Natural killer cell (primary cell): ENCODE results near the gene CACYBP. TPM values are rescaled to one million over a fixed set of nuclear protein-coding genes. Genes with fewer than 3 reads are reported as not detected.

Source experiments
- ATAC-seq, 3 donors: fragments of 150-1000 bp in 2 of 3; fragments of 200-7000 bp in 1 of 3; cut with Tn5 transposase; 1 replicate in 1 of 3; 2 replicates in 2 of 3; pipeline ENCODE4 v1.10.0; 2021; ENCODE audit warnings: mild to moderate bottlenecking in 2 of 3, moderate library complexity in 2 of 3
- DNase-seq, 2 donors: peaks; one replicate each; pipeline versions ENCODE4 v3.0.0 to v3.0.0-alpha.2; 2013 to 2021; ENCODE audit warnings: mixed read lengths in 1 of 2
- H3K27ac ChIP-seq: one replicate; pipeline ENCODE4 v1.5.1; 2013; ENCODE audit warnings: mild to moderate bottlenecking, low read length
- H3K27me3 ChIP-seq: one replicate; pipeline ENCODE4 v1.6.1; 2013; ENCODE audit warnings: low read length; ENCODE audit not compliant: control insufficient read depth, insufficient read depth
- H3K36me3 ChIP-seq: one replicate; pipeline ENCODE4 v1.6.1; 2013; ENCODE audit warnings: low read length; ENCODE audit not compliant: control insufficient read depth, insufficient read depth
- H3K4me1 ChIP-seq: one replicate; pipeline ENCODE4 v1.6.1; 2013; ENCODE audit warnings: low read length; ENCODE audit not compliant: control insufficient read depth, insufficient read depth
- H3K4me3 ChIP-seq: one replicate; pipeline ENCODE4 v1.5.1; 2013; ENCODE audit warnings: low read length
- H3K9me3 ChIP-seq: one replicate; pipeline ENCODE4 v1.6.1; 2013; ENCODE audit warnings: low read length; ENCODE audit not compliant: control insufficient read depth, insufficient read depth
- H3K27ac Mint-ChIP-seq, 2 donors: one replicate each; pipeline ENCODE4 v1.8.0; 2022; ENCODE audit warnings: mild to moderate bottlenecking in 2 of 2, mixed read lengths in 2 of 2, moderate library complexity in 1 of 2
- H3K27me3 Mint-ChIP-seq, 2 donors: one replicate each; pipeline ENCODE4 v1.8.0; 2022; ENCODE audit warnings: low read depth in 2 of 2, mixed read lengths in 2 of 2
- H3K36me3 Mint-ChIP-seq: one replicate; pipeline ENCODE4 v1.8.0; 2022; ENCODE audit warnings: mixed read lengths
- H3K4me1 Mint-ChIP-seq, 2 donors: one replicate each; pipeline ENCODE4 v1.8.0; 2022; ENCODE audit warnings: mixed read lengths in 2 of 2
- H3K4me3 Mint-ChIP-seq: one replicate; pipeline ENCODE4 v1.8.0; 2022; ENCODE audit warnings: mild to moderate bottlenecking, moderate library complexity, mixed read lengths
- H3K9me3 Mint-ChIP-seq, 2 donors: one replicate each; pipeline ENCODE4 v1.8.0; 2022; ENCODE audit warnings: mixed read lengths in 2 of 2
- WGBS: methylation state at CpG from one replicate; pipeline ENCODE4 v1.1.7; 2013; ENCODE audit warnings: missing lambda C conversion rate; ENCODE audit not compliant: insufficient coverage; 5-methylcytosine and 5-hydroxymethylcytosine counted together
- intact Hi-C: fragments of 100-400 bp; cut with micrococcal nuclease; formaldehyde crosslinking; loops from one replicate; pipeline ENCODE4 v1.14.2; 2022
- total RNA-seq, 4 donors: library from RNA; stranded (reverse); fragments of 120-200 nt in 1 of 4; gene quantifications; one replicate each; pipeline versions ENCODE4 v1.2.3 to v1.2.4, GENCODE V29; 2013 to 2022
- TF ChIP-seq, protein P1 (sequence below): fragments of 200-600 bp; IDR thresholded peaks from one replicate; pipeline ENCODE4 v1.8.0; 2022; ENCODE audit warnings: antibody characterized with exemption

CACYBP gene
- total RNA-seq, 3 donors from 2014 or later (not counting 1 experiment from before 2014, with no cell fraction given): 43.8 to 55.4 (median 51.9) TPM

DNA sequence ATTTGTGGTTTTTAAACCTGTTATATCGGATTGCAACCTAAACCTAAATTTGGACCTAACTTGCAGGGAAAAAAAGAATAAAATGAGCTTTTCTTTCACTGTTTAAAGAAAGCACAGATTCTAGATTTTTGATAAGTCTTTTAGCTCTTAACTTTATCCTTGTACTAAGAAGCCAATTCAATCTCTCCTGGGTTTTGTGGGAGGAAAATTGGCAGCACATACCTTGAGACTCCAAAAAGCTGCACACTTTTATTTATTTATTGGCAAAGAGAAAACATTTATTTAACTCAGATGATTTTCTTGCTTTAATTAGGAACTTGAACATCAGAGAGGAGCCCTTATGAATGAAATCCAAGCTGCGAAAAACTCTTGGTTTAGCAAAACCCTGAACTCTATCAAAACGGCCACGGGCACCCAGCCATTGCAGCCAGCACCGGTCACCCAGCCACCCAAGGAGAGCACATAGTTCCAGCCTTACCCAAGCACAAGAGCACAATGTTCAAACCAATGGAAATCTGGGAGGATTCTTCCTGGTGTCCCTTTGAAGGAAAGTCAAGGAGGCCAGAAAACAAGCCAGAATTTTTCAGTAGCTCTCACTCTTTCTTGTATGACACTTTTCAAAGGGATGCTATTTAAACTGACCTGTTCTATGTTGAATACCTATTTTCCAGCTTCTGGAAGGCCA, 10.1 kb upstream of the CACYBP start:
- Mint-ChIP-seq H3K27ac (peak overlapping the region; percentile 74 to 93), H3K4me3 (peak overlapping the region; percentile 80), H3K36me3 (no peaks in the 10 kb centered on the region), H3K4me1 (peaks cover 26 to 28% of the 10 kb centered on the region in 2 donors), H3K27me3 (no peaks in the 10 kb centered on the region), H3K9me3 (no peaks in the 10 kb centered on the region)
- H3K9me3 ChIP-seq: no peaks in the 10 kb centered on the region
- H3K27ac ChIP-seq: peak overlapping the region; percentile 85
- H3K4me1 ChIP-seq: peaks cover 9% of the 10 kb centered on the region
- H3K4me3 ChIP-seq: peak overlapping the region; percentile 51
- no peak for ATAC-seq
- WGBS: 86% methylated on average over 4 of the region's 5 CpGs
- TF ChIP-seq, protein P1, sequence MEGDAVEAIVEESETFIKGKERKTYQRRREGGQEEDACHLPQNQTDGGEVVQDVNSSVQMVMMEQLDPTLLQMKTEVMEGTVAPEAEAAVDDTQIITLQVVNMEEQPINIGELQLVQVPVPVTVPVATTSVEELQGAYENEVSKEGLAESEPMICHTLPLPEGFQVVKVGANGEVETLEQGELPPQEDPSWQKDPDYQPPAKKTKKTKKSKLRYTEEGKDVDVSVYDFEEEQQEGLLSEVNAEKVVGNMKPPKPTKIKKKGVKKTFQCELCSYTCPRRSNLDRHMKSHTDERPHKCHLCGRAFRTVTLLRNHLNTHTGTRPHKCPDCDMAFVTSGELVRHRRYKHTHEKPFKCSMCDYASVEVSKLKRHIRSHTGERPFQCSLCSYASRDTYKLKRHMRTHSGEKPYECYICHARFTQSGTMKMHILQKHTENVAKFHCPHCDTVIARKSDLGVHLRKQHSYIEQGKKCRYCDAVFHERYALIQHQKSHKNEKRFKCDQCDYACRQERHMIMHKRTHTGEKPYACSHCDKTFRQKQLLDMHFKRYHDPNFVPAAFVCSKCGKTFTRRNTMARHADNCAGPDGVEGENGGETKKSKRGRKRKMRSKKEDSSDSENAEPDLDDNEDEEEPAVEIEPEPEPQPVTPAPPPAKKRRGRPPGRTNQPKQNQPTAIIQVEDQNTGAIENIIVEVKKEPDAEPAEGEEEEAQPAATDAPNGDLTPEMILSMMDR: no peak
- intact Hi-C loops: loop anchor here (10.0 kb wide), 1 partner anchor 725 kb away; no protein-coding TSS in a partner anchor
- no peak for DNase-seq
- no peaks in the 10 kb centered on the region for H3K27me3 ChIP-seq
- H3K36me3 ChIP-seq: peaks cover 26% of the 10 kb centered on the region

GRCh38 chr1:174990382-174990999, 9.3 kb upstream of the CACYBP start:
- Histone ChIP-seq H3K4me3 (peak overlapping the region; percentile 51), H3K27me3 (no peaks in the 10 kb centered on the region), H3K27ac (peak overlapping the region; percentile 85), H3K36me3 (peaks cover 26% of the 10 kb centered on the region), H3K4me1 (peaks cover 9% of the 10 kb centered on the region), H3K9me3 (no peaks in the 10 kb centered on the region)
- no peaks in the 10 kb centered on the region for H3K27me3 Mint-ChIP-seq
- peaks cover 26 to 28% of the 10 kb centered on the region in 2 donors for H3K4me1 Mint-ChIP-seq
- TF ChIP-seq, protein P1: no peak
- H3K4me3 Mint-ChIP-seq: peak overlapping the region; percentile 86
- no peaks in the 10 kb centered on the region for H3K36me3 Mint-ChIP-seq
- DNase-seq: peak in 1 of 2 donors; percentile 67
- intact Hi-C loops: no loop called here
- 17% methylated on average over 5 of the region's 6 CpGs for WGBS
- H3K27ac Mint-ChIP-seq: peak overlapping the region; percentile 74 to 93
- peak; percentile 64 to 81 (median 64) for ATAC-seq
- H3K9me3 Mint-ChIP-seq: no peaks in the 10 kb centered on the region

- no peak for DNase-seq
- Histone ChIP-seq H3K36me3 (peaks cover 26% of the 10 kb centered on the region), H3K27me3 (no peaks in the 10 kb centered on the region), H3K4me1 (peaks cover 9% of the 10 kb centered on the region), H3K9me3 (no peaks in the 10 kb centered on the region), H3K4me3 (no peak overlapping the region), H3K27ac (no peak overlapping the region)
- 100% methylated on average over 1 of the region's 1 CpG for WGBS
- TF ChIP-seq, protein P1: no peak
- H3K9me3 Mint-ChIP-seq: no peaks in the 10 kb centered on the region
- peaks cover 26 to 27% of the 10 kb centered on the region in 2 donors for H3K4me1 Mint-ChIP-seq
- no peaks in the 10 kb centered on the region for H3K36me3 Mint-ChIP-seq
- intact Hi-C loops: no loop called here
- no peak overlapping the region for H3K4me3 Mint-ChIP-seq
- H3K27ac Mint-ChIP-seq: peak overlapping the region in 1 of 2 donors; percentile 74
- no peaks in the 10 kb centered on the region for H3K27me3 Mint-ChIP-seq
- ATAC-seq: no peak
These were observed 8.3 kb upstream of the CACYBP start for GRCh38 chr1:174991473-174991872.
